ENCODE data around the gene ATP12A.

The ATP12A gene

DNA sequence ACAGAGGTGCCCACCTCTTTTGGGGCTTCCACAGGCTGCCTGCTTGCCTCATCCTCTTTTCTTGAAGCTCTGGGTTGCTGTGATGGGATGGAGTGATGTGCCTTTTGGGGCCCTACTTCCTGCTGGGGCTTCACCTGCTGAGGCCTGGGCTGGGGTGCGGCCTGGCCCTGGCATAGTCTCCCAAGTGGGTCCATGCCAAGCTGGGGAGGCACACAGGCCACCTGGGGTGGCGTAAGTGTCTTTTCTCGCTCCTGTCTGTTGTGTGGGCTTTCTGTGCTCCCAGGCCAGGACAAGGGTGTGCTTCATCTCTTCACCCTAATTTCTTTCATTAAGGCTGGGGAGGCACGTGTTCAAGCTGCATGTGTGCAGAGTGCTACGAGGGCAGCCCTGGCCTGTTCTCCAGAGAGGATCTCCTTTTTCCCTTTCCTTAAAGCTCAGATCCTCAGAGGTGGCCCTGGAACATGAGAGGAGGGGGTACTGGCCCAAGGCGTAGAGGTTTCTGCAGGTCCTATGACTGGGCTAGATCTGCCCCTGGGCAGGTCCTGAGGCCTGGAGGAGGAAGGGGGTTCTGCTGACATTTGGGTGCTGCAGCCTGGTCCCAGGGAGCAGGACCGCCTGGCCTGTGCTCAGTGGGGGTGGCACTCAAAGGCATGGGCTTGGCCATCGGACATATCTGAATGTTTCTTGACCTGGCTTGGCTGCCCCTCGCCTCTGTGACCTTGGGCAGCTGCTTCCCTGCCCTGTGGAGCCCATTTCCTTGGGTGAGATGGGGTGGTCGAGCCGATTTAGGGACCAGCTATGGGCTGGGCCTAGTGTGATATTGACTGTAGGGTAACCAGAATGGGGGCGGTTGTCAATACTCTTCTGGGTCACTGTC lies 60.0 kb downstream of the ATP12A start:
- no peak for DNase-seq (ENCODE audit: extremely low read depth, insufficient read length)
- TF ChIP-seq, protein P1, sequence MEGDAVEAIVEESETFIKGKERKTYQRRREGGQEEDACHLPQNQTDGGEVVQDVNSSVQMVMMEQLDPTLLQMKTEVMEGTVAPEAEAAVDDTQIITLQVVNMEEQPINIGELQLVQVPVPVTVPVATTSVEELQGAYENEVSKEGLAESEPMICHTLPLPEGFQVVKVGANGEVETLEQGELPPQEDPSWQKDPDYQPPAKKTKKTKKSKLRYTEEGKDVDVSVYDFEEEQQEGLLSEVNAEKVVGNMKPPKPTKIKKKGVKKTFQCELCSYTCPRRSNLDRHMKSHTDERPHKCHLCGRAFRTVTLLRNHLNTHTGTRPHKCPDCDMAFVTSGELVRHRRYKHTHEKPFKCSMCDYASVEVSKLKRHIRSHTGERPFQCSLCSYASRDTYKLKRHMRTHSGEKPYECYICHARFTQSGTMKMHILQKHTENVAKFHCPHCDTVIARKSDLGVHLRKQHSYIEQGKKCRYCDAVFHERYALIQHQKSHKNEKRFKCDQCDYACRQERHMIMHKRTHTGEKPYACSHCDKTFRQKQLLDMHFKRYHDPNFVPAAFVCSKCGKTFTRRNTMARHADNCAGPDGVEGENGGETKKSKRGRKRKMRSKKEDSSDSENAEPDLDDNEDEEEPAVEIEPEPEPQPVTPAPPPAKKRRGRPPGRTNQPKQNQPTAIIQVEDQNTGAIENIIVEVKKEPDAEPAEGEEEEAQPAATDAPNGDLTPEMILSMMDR (IDR thresholded peaks at IDR 0.05; ENCODE audit: insufficient read depth, low read length, poor library complexity, severe bottlenecking), result no peak
- Histone ChIP-seq H3K4me3 (replicated peaks; ENCODE audit: low read depth, low read length) (no peak overlapping the region), H3K27me3 (replicated peaks; ENCODE audit: control insufficient read depth, insufficient read depth, low read length) (peaks cover 3% of the 10 kb centered on the region), H3K36me3 (ENCODE audit: control insufficient read depth, insufficient read depth, low read length) (no peaks in the 10 kb centered on the region)

DNA sequence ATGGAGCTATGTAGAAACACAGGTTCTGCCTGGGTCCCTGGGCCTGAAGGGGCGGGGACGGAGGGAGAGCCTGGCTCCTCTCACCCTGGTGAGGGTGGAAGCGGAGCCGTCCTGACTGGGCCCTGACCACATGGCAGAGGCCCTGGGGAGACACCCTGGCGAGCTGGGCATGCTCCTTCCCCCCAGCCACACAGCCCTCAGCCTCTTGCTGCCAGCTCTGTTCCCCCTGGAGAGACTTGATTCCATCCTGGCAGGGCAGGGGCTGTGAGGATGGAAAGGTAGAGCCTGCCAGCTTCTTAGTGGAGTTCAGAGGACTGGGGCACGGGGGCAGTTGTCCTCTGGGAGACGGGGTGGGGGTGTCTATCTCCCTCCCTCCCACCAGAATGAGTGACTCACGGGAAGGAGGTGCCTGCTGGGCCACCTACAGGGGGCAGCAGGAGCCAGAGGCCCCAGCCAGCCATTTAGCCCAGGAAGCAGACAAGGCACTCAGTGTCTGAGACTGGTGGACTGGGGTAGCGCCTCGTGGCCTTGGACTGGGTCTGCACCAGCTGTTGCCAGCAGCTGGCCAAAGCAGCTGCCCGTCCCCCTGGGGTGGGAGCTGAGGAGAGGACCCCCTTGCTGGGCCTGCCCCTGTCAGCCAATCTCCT lies 60.9 kb downstream of the ATP12A start:
- H3K36me3 ChIP-seq (ENCODE audit: control insufficient read depth, insufficient read depth, low read length), result no peaks in the 10 kb centered on the region
- no peak for DNase-seq (ENCODE audit: extremely low read depth, insufficient read length)
- no peak overlapping the region for H3K4me3 ChIP-seq (replicated peaks; ENCODE audit: low read depth, low read length)
- H3K27me3 ChIP-seq (replicated peaks; ENCODE audit: control insufficient read depth, insufficient read depth, low read length), result peaks cover 4% of the 10 kb centered on the region
- TF ChIP-seq, protein P1 (IDR thresholded peaks at IDR 0.05; ENCODE audit: insufficient read depth, low read length, poor library complexity, severe bottlenecking), result peak; percentile 70

DNA sequence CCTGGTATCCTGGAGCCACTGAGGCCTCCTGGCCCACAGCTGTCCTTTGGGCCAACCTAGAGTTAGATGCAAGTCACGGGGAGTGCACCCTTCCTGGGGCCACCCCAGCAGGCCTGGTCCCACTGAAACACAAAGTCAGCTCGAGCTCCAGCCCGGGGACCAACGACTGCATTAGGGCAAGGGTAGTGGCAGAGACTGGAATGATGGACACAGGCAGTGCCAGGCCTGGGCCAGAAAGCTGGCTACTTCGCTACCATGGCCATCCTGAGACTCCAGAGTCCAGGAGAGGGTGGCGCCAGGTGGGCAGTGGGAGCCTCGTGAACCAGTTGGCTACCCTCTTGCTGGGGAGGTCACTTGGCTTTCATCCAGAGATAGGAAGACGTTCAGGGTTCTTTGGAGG lies 61.6 kb downstream of the ATP12A start:
- TF ChIP-seq, protein P1 (IDR thresholded peaks at IDR 0.05; ENCODE audit: insufficient read depth, low read length, poor library complexity, severe bottlenecking), result no peak
- no peak for DNase-seq (ENCODE audit: extremely low read depth, insufficient read length)
- H3K4me3 ChIP-seq (replicated peaks; ENCODE audit: low read depth, low read length), result no peak overlapping the region
- H3K27me3 ChIP-seq (replicated peaks; ENCODE audit: control insufficient read depth, insufficient read depth, low read length), result peaks cover 4% of the 10 kb centered on the region
- H3K36me3 ChIP-seq (ENCODE audit: control insufficient read depth, insufficient read depth, low read length), result no peaks in the 10 kb centered on the region

DNA sequence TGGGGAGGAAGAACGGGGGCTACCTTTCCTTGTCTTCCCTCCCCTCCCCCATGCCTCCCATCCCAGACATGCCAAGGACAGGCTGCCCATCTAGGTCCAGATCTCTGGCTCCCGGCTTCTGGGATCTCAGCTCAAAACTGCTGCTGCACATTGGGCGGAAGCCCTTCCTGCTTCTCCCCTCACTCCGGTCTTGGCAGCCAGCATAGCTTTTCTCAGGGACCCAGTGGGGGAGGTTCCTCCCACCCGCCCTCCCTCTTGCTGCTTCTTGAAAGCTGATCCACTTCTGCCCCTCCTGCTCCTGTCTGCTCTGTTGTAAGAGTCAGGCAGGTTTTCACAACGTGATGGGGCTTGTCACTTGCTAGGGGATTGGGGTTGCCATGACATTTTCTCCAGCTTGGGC lies 62.1 kb downstream of the ATP12A start:
- TF ChIP-seq, protein P1 (IDR thresholded peaks at IDR 0.05; ENCODE audit: insufficient read depth, low read length, poor library complexity, severe bottlenecking), result no peak
- DNase-seq (ENCODE audit: extremely low read depth, insufficient read length), result no peak
- Histone ChIP-seq H3K4me3 (replicated peaks; ENCODE audit: low read depth, low read length) (no peak overlapping the region), H3K36me3 (ENCODE audit: control insufficient read depth, insufficient read depth, low read length) (no peaks in the 10 kb centered on the region), H3K27me3 (replicated peaks; ENCODE audit: control insufficient read depth, insufficient read depth, low read length) (peaks cover 4% of the 10 kb centered on the region)

DNA sequence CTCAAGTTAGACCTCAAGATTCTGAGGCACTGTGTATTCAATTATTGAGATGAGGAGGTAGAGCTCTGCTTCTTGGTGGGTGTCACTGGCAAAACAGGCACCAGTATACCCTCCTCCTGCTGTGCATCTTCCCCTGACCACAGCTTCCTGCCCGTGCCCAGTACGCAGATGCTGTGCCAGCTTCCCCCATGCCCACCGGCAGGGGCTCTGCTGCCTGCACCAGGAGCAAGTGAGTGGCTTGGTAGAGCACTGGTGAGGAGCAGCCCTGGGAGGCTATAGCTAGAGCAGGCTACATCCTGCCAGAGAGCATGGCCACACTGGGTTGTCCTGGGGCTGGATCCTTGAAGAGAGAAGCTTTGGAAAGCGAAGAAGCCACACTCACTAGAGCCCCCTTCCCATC lies 62.8 kb downstream of the ATP12A start:
- Histone ChIP-seq H3K36me3 (ENCODE audit: control insufficient read depth, insufficient read depth, low read length) (no peaks in the 10 kb centered on the region), H3K27me3 (replicated peaks; ENCODE audit: control insufficient read depth, insufficient read depth, low read length) (peaks cover 4% of the 10 kb centered on the region), H3K4me3 (replicated peaks; ENCODE audit: low read depth, low read length) (no peak overlapping the region)
- DNase-seq (ENCODE audit: extremely low read depth, insufficient read length), result no peak
- TF ChIP-seq, protein P1 (IDR thresholded peaks at IDR 0.05; ENCODE audit: insufficient read depth, low read length, poor library complexity, severe bottlenecking), result no peak
